Neural crest cell (in vitro differentiated cells): ENCODE data around the gene SMIM43. TPM values are rescaled to one million over a fixed set of nuclear protein-coding genes. Genes with fewer than 3 reads are reported as not detected.

Source experiments
- DNase-seq: peaks from one replicate; pipeline ENCODE4 v3.0.0; 2021; ENCODE audit warnings: low read depth, mixed read lengths, low spot score
- H3K27ac Mint-ChIP-seq: one replicate; pipeline ENCODE4 v1.8.0; 2021; ENCODE audit warnings: mild to moderate bottlenecking, mixed read lengths; ENCODE audit not compliant: unreplicated experiment
- H3K27me3 Mint-ChIP-seq: 2 replicates; pipeline ENCODE4 v1.8.0; 2021; ENCODE audit warnings: low read depth, mild to moderate bottlenecking, mixed read lengths
- H3K36me3 Mint-ChIP-seq: 2 replicates; pipeline ENCODE4 v1.8.0; 2021; ENCODE audit warnings: low read depth, mild to moderate bottlenecking, mixed read lengths
- H3K4me1 Mint-ChIP-seq: 2 replicates; pipeline ENCODE4 v1.8.0; 2021; ENCODE audit warnings: mixed read lengths
- H3K4me3 Mint-ChIP-seq: one replicate; pipeline ENCODE4 v1.8.0; 2021; ENCODE audit warnings: mild to moderate bottlenecking, mixed read lengths
- H3K9me3 Mint-ChIP-seq: 2 replicates; pipeline ENCODE4 v1.8.0; 2021; ENCODE audit warnings: mixed read lengths
- CTCF ChIP-seq: fragments of 200-600 bp; sonication (generic); conservative IDR thresholded peaks from 2 replicates; pipeline ENCODE4 v1.5.0; 2021; ENCODE audit warnings: antibody characterized with exemption, mild to moderate bottlenecking
- total RNA-seq: library from RNA; stranded (reverse); gene quantifications from 2 replicates; pipeline ENCODE4 v1.2.1, GENCODE V29; 2021

SMIM43 gene
- total RNA-seq, 1 donor from 2014 or later: 0.51 TPM

GRCh38 chr4:121789455-121789854, 24.5 kb upstream of the SMIM43 start:
- H3K9me3 Mint-ChIP-seq: no peaks in the 10 kb centered on the region
- no peaks in the 10 kb centered on the region for H3K36me3 Mint-ChIP-seq
- no peak overlapping the region for H3K4me3 Mint-ChIP-seq
- no peak overlapping the region for H3K27ac Mint-ChIP-seq
- no peak for TF ChIP-seq CTCF
- no peak for DNase-seq
- no peaks in the 10 kb centered on the region for H3K4me1 Mint-ChIP-seq
- H3K27me3 Mint-ChIP-seq: peaks cover 18% of the 10 kb centered on the region

GRCh38 chr4:121788896-121789295, 23.9 kb upstream of the SMIM43 start:
- no peak for DNase-seq
- Mint-ChIP-seq H3K9me3 (no peaks in the 10 kb centered on the region), H3K36me3 (no peaks in the 10 kb centered on the region), H3K27ac (no peak overlapping the region), H3K27me3 (peaks cover 19% of the 10 kb centered on the region), H3K4me3 (no peak overlapping the region), H3K4me1 (no peaks in the 10 kb centered on the region)
- TF ChIP-seq CTCF: no peak

GRCh38 chr4:121786221-121786620, 21.3 kb upstream of the SMIM43 start:
- DNase-seq: no peak
- H3K36me3 Mint-ChIP-seq: no peaks in the 10 kb centered on the region
- no peak overlapping the region for H3K4me3 Mint-ChIP-seq
- peaks cover 28% of the 10 kb centered on the region for H3K27me3 Mint-ChIP-seq
- no peak overlapping the region for H3K27ac Mint-ChIP-seq
- H3K9me3 Mint-ChIP-seq: no peaks in the 10 kb centered on the region
- no peaks in the 10 kb centered on the region for H3K4me1 Mint-ChIP-seq
- no peak for TF ChIP-seq CTCF

GRCh38 chr4:121785479-121785878, 20.5 kb upstream of the SMIM43 start:
- Mint-ChIP-seq H3K27ac (no peak overlapping the region), H3K4me1 (no peaks in the 10 kb centered on the region), H3K9me3 (no peaks in the 10 kb centered on the region), H3K27me3 (peaks cover 30% of the 10 kb centered on the region), H3K36me3 (no peaks in the 10 kb centered on the region), H3K4me3 (no peak overlapping the region)
- TF ChIP-seq CTCF: no peak
- DNase-seq: no peak

- TF ChIP-seq CTCF: no peak
- Mint-ChIP-seq H3K36me3 (no peaks in the 10 kb centered on the region), H3K9me3 (no peaks in the 10 kb centered on the region), H3K4me1 (no peaks in the 10 kb centered on the region), H3K4me3 (no peak overlapping the region), H3K27ac (no peak overlapping the region), H3K27me3 (peaks cover 29% of the 10 kb centered on the region)
- no peak for DNase-seq
Observed at GRCh38 chr4:121784975-121785374, 20.0 kb upstream of the SMIM43 start.

- Mint-ChIP-seq H3K9me3 (no peaks in the 10 kb centered on the region), H3K4me1 (no peaks in the 10 kb centered on the region), H3K27ac (no peak overlapping the region), H3K36me3 (no peaks in the 10 kb centered on the region), H3K27me3 (peaks cover 29% of the 10 kb centered on the region), H3K4me3 (no peak overlapping the region)
- DNase-seq: no peak
- TF ChIP-seq CTCF: no peak
Observed at GRCh38 chr4:121784401-121784800, 19.4 kb upstream of the SMIM43 start.
